GM19099 (cell line): Measurements from ENCODE around the gene GRM4.

ENCODE experiments used
- POLR2A ChIP-seq: IDR thresholded peaks from 3 replicates; pipeline ENCODE4 v1.6.1; 2011; ENCODE audit warnings: low read depth; ENCODE audit not compliant: insufficient read length; ENCODE audit errors: extremely low read depth

GRM4 gene

GRCh38 chr6:34108176-34108575, 37.7 kb downstream of the GRM4 start:
- TF ChIP-seq POLR2A = no peak

- no peak for TF ChIP-seq POLR2A
Observed at GRCh38 chr6:34106900-34107299, 39.0 kb downstream of the GRM4 start.

- TF ChIP-seq POLR2A = no peak
Observed at GRCh38 chr6:34106421-34106820, 39.5 kb downstream of the GRM4 start.

- TF ChIP-seq POLR2A = no peak
Observed at GRCh38 chr6:34104628-34105027, 41.3 kb downstream of the GRM4 start.

GRCh38 chr6:34104186-34104585, 41.7 kb downstream of the GRM4 start:
- no peak for TF ChIP-seq POLR2A

- TF ChIP-seq POLR2A = no peak
Observed at GRCh38 chr6:34103321-34103720, 42.6 kb downstream of the GRM4 start.

- no peak for TF ChIP-seq POLR2A
Observed at GRCh38 chr6:34102696-34103095, 43.2 kb downstream of the GRM4 start.

GRCh38 chr6:34102099-34102656, 43.7 kb downstream of the GRM4 start:
- no peak for TF ChIP-seq POLR2A

- no peak for TF ChIP-seq POLR2A
Observed at GRCh38 chr6:34100788-34101187, 45.1 kb downstream of the GRM4 start.

- no peak for TF ChIP-seq POLR2A
Observed at GRCh38 chr6:34099878-34100277, 46.0 kb downstream of the GRM4 start.

GRCh38 chr6:34098045-34098936, 47.6 kb downstream of the GRM4 start:
- no peak for TF ChIP-seq POLR2A

- no peak for TF ChIP-seq POLR2A
Observed at GRCh38 chr6:34096814-34097213, 49.1 kb downstream of the GRM4 start.

- no peak for TF ChIP-seq POLR2A
Observed at GRCh38 chr6:34096193-34096592, 49.7 kb downstream of the GRM4 start.

GRCh38 chr6:34095741-34096140, 50.1 kb downstream of the GRM4 start:
- no peak for TF ChIP-seq POLR2A

- no peak for TF ChIP-seq POLR2A
Observed at GRCh38 chr6:34095136-34095505, 50.8 kb downstream of the GRM4 start.

GRCh38 chr6:34094474-34095135, 51.3 kb downstream of the GRM4 start:
- no peak for TF ChIP-seq POLR2A
